Keratinocyte (primary cell): Measurements from ENCODE around the gene BMPR1B. TPM values are rescaled to one million over a fixed set of nuclear protein-coding genes. Genes with fewer than 3 reads are reported as not detected.

Experiments used
- DNase-seq: peaks from one replicate; pipeline ENCODE4 v3.0.0-alpha.2; 2011; ENCODE audit warnings: low read depth, missing footprints, low spot score
- FAIRE-seq: peaks from 2 replicates; lab custom pipeline; 2011; peaks lifted over from hg19 to GRCh38; lab: Jason Lieb, UNC
- H2AFZ ChIP-seq: 2 replicates; pipeline ENCODE4 v1.6.0; 2012; ENCODE audit warnings: low read length, control low read depth, inconsistent platforms; ENCODE audit not compliant: control insufficient read depth
- H3K27ac ChIP-seq: 2 replicates; pipeline ENCODE4 v1.5.1; 2011; ENCODE audit warnings: low read length; ENCODE audit not compliant: control insufficient read depth, insufficient read depth
- H3K27me3 ChIP-seq: 3 replicates; pipeline ENCODE4 v1.6.0; 2011; ENCODE audit warnings: low read length; ENCODE audit not compliant: control insufficient read depth, insufficient read depth; ENCODE audit errors: extremely low read depth
- H3K36me3 ChIP-seq, 2 experiments: 2 replicates in 1 of 2; 3 replicates in 1 of 2; pipeline ENCODE4 v1.5.1; 2011; ENCODE audit warnings: low read length in 2 of 2, mild to moderate bottlenecking in 1 of 2; ENCODE audit not compliant: control insufficient read depth in 2 of 2, insufficient read depth in 2 of 2; ENCODE audit errors: extremely low read depth in 1 of 2
- H3K4me1 ChIP-seq: 3 replicates; pipeline ENCODE4 v1.5.1; 2011; ENCODE audit warnings: low read length; ENCODE audit not compliant: control insufficient read depth, insufficient read depth; ENCODE audit errors: extremely low read depth
- H3K4me2 ChIP-seq: 3 replicates; pipeline ENCODE4 v1.6.0; 2011; ENCODE audit warnings: low read depth, low read length; ENCODE audit not compliant: control insufficient read depth, insufficient read depth; ENCODE audit errors: extremely low read depth
- H3K4me3 ChIP-seq, 3 experiments: fragments of 200-600 bp in 1 of 3; sonication (generic) in 1 of 3; 2 replicates in 2 of 3; 3 replicates in 1 of 3; pipeline ENCODE4 v1.5.1; 2011 to 2016; ENCODE audit warnings: low read length in 3 of 3, mild to moderate bottlenecking in 3 of 3, control low read depth in 2 of 3, inconsistent platforms in 1 of 3, low read depth in 1 of 3, mixed read lengths in 1 of 3, mixed run types in 1 of 3, moderate library complexity in 1 of 3; ENCODE audit not compliant: control insufficient read depth in 2 of 3, insufficient read depth in 2 of 3; ENCODE audit errors: extremely low read depth in 1 of 3
- H3K79me2 ChIP-seq: 2 replicates; pipeline ENCODE4 v1.6.0; 2012; ENCODE audit warnings: low read length; ENCODE audit not compliant: control insufficient read depth, insufficient read depth
- H3K9ac ChIP-seq: 3 replicates; pipeline ENCODE4 v1.6.0; 2011; ENCODE audit warnings: low read length; ENCODE audit not compliant: control insufficient read depth, insufficient read depth; ENCODE audit errors: extremely low read depth
- H3K9me1 ChIP-seq: 3 replicates; pipeline ENCODE4 v1.6.0; 2011; ENCODE audit warnings: low read length; ENCODE audit not compliant: control insufficient read depth, insufficient read depth; ENCODE audit errors: extremely low read depth
- H3K9me3 ChIP-seq: 2 replicates; pipeline ENCODE4 v1.5.1; 2012; ENCODE audit warnings: low read depth, low read length; ENCODE audit not compliant: control insufficient read depth
- H4K20me1 ChIP-seq: 3 replicates; pipeline ENCODE4 v1.6.0; 2011; ENCODE audit warnings: low read length; ENCODE audit not compliant: control insufficient read depth, insufficient read depth; ENCODE audit errors: extremely low read depth
- CTCF ChIP-seq, 3 experiments: IDR thresholded peaks in 1 of 3; conservative IDR thresholded peaks in 1 of 3; optimal IDR thresholded peaks in 1 of 3; 2 replicates in 2 of 3; 3 replicates in 1 of 3; pipeline versions ENCODE3 to v1.5.1; 2011; ENCODE audit warnings: low read length in 3 of 3, mild to moderate bottlenecking in 3 of 3, moderate library complexity in 2 of 3, control low read depth in 1 of 3, inconsistent platforms in 1 of 3; ENCODE audit not compliant: insufficient read depth in 2 of 3; ENCODE audit errors: extremely low read depth in 1 of 3
- EZH2 ChIP-seq: IDR thresholded peaks from one replicate; pipeline ENCODE4 v1.6.1; 2012; ENCODE audit warnings: inconsistent platforms, mild to moderate bottlenecking, low read length, moderate library complexity
- dilution Hi-C: fragments of 300-500 bp; cut with MboI; formaldehyde crosslinking; loops from one replicate; pipeline ENCODE4 v1.7.0; 2020; ENCODE audit warnings: low sequenced_read_pairs; ENCODE audit not compliant: extremely low pct_ligation_motif_present
- polyA plus RNA-seq, 5 experiments: library from polyadenylated mRNA; depleted of rRNA in 3 of 5; stranded (reverse) in 3 of 5; stranded (forward) in 1 of 5; unstranded in 1 of 5; fragments of >200 nt; gene quantifications; 1 replicate in 1 of 5; 2 replicates in 3 of 5; 3 replicates in 1 of 5; pipeline versions ENCODE4 v1.2.1 to v1.2.3, GENCODE V29; 2011 to 2012; ENCODE audit warnings: missing spikeins in 2 of 5, low read depth in 1 of 5, low replicate concordance in 1 of 5

Gene BMPR1B
- polyA plus RNA-seq, 1 donor (not counting 4 experiments of a cell fraction or from before 2014, with no cell fraction given): 0.89 TPM

- Histone ChIP-seq H3K9me1 (no peaks in the 10 kb centered on the region), H3K4me2 (no peak overlapping the region), H3K27me3 (no peaks in the 10 kb centered on the region), H4K20me1 (no peaks in the 10 kb centered on the region), H3K27ac (no peak overlapping the region), H3K4me1 (peaks cover 13% of the 10 kb centered on the region), H3K79me2 (no peaks in the 10 kb centered on the region), H3K4me3 (no peak overlapping the region), H2AFZ (no peak overlapping the region), H3K9me3 (no peaks in the 10 kb centered on the region), H3K9ac (no peak overlapping the region), H3K36me3 (no peaks in the 10 kb centered on the region)
- TF ChIP-seq CTCF (optimal IDR thresholded peaks at IDR 0.05 in 1 of 3, IDR thresholded peaks at IDR 0.05 in 1 of 3, conservative IDR thresholded peaks at IDR 0.05 in 1 of 3; ENCODE audit: extremely low read depth in 1 of 3, insufficient read depth in 2 of 3, low read length in 3 of 3) (no peak), EZH2 (no peak)
- DNase-seq (no peak), FAIRE-seq (no peak)
- dilution Hi-C loops: no loop called here
These were observed 179.1 kb downstream of the BMPR1B start for GRCh38 chr4:94936854-94937253.

GRCh38 chr4:94939791-94940519 is 182.2 kb downstream of the BMPR1B start:
- Histone ChIP-seq H3K36me3 (no peaks in the 10 kb centered on the region), H3K9me1 (no peaks in the 10 kb centered on the region), H3K4me2 (no peak overlapping the region), H3K4me3 (no peak overlapping the region), H3K9ac (no peak overlapping the region), H3K27me3 (no peaks in the 10 kb centered on the region), H3K79me2 (no peaks in the 10 kb centered on the region), H2AFZ (no peak overlapping the region), H3K9me3 (no peaks in the 10 kb centered on the region), H4K20me1 (no peaks in the 10 kb centered on the region), H3K27ac (no peak overlapping the region), H3K4me1 (no peaks in the 10 kb centered on the region)
- FAIRE-seq: no peak
- no peak for DNase-seq
- no peak for TF ChIP-seq CTCF (optimal IDR thresholded peaks at IDR 0.05 in 1 of 3, IDR thresholded peaks at IDR 0.05 in 1 of 3, conservative IDR thresholded peaks at IDR 0.05 in 1 of 3; ENCODE audit: extremely low read depth in 1 of 3, insufficient read depth in 2 of 3, low read length in 3 of 3)
- no peak for TF ChIP-seq EZH2
- dilution Hi-C loops: no loop called here
